Stimulated activated CD4-positive, alpha-beta T cell treated with anti-CD3 and anti-CD28 coated beads, Interleukin-4, amount 100 ng/mL, for 48 hours (primary cell): ENCODE data around the gene TTC28.
"Not testable (repeated sequence)": the region's sequence is repeated elsewhere in the genome, so short reads cannot be mapped to it uniquely, and the experiment has no call there.

ENCODE experiments used
- DNase-seq, 2 donors: peaks; one replicate each; pipeline ENCODE4 v3.0.0-alpha.2; 2020; ENCODE audit warnings: low read depth in 2 of 2

The TTC28 gene

DNA sequence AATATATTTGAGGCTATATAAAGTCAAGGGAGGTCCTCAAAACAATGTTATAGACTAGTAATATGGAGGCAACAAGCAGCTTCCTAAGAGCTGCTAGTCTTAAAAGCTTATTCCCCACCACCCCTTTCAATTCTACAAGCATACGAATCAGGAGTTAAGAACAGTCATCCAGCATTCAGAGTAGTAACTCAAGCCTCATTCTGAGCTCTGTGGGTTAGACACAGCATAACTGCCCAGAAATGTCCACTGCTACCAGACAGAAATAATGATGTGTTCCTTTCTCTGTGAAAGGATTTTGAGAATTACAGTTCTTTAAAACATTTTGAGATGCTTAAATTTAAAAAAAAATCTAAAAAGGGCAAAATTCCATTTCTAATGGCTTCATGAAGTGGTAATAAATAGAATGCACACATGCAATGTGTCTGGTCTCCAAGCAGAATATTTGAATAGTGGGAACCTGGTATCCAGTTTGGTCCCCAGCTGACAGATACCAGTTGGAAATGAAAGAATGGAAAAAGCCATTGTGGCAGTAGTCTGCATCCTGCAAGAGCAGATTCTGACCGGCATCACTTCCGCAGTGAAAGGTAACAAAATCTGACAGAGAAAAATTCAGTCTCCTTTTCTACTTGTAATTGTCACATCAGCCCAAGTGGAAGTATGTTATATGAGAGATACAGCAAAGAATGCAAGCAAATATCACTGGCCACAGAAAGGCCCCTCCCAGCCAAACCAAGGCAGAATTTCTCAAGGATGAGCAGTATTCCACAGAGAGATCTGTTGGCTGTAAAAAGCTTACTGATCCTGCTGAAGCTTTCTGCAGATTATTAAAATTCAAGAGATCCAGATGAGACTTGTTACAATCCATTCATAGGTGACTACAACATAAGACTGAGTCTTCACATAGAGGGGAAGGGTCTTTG lies 449.8 kb downstream of the TTC28 start:
- no peak for DNase-seq

GRCh38 chr22:28223826-28224225 lies 455.8 kb downstream of the TTC28 start:
- DNase-seq = no peak

GRCh38 chr22:28222976-28223745 lies 456.5 kb downstream of the TTC28 start:
- DNase-seq = no peak

GRCh38 chr22:28222571-28222970 lies 457.1 kb downstream of the TTC28 start:
- DNase-seq = no peak

- no peak for DNase-seq
These were observed 457.6 kb downstream of the TTC28 start for GRCh38 chr22:28222052-28222451.

GRCh38 chr22:28220626-28221363 lies 458.8 kb downstream of the TTC28 start:
- no peak for DNase-seq

DNA sequence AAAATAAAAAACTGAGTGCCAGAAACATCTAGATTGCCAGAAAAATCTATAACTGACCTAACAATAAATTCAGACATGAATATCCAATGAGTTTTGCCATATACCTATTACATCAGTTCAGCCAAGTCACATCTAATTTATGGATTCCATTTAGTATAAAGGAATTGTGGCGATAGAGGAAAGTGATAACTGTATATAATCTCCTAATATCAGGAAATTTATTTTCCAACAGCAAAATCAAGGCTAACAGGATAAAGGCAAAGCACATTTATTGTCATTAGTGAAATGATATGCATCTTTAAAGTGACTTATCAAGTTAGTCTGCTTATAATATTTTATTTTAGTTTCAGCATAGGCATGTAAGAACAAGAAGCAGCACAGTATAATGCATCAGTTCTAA lies 462.4 kb downstream of the TTC28 start:
- DNase-seq = no peak

GRCh38 chr22:28214750-28215149 lies 464.9 kb downstream of the TTC28 start:
- not testable (repeated sequence) for DNase-seq

DNA sequence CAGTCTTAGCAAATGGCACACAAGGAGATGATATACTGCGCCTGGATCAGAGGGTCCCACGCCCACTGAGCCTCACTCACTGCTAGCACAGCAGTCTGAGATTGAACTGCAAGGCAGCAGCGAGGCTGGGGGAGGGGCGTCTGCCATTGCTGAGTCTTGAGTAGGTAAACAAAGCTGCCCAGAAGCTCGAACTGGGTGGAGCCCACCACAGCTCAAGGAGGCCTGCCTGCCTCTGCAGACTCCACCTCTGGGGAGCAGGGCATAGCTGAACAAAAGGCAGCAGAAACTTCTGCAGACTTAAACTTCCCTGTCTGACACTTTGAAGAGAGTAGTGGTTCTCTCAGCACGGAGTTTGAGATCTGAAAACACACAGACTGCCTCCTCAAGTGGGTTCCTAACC lies 470.2 kb downstream of the TTC28 start:
- not testable (repeated sequence) for DNase-seq

GRCh38 chr22:28208787-28209186 lies 470.9 kb downstream of the TTC28 start:
- DNase-seq = no peak

DNA sequence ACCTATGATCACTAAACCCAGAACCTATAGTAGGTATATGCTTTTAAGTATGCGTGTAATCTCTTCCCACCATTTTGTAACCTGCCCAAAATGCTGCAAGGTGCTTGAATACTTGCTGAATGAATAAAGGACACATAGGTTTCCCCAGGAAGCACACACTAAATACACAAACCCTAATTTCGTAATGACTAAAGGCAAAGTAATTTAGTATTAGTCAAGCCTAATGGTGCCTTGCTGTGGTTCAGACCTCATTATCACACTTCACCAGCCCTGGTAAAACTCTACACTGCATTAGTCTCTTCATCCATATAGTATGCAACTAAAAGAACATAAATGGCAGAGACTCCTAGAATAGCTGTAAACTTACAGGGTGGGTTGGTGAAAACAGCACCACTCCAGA lies 471.6 kb downstream of the TTC28 start:
- no peak for DNase-seq

- DNase-seq = no peak
These were observed 472.2 kb downstream of the TTC28 start for GRCh38 chr22:28207281-28208030.

- no peak for DNase-seq
These were observed 473.7 kb downstream of the TTC28 start for GRCh38 chr22:28205926-28206325.

DNA sequence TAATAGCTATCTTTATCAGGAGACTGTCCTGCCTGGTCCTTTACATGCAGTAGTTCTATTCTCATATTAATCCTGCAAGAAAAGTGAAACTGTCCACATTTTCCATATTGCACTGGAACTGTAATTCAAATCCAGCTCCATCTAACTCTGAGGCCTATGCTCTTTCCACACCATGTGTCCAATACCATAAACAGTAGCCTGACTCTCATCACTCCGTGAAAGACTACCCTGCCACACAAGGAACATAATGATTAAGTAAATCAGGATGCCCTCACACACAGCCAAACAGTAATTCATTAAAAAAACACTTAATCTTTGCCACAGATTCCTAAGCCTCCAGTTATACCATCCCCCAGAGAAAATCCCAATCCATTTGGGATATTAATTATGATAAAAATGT lies 475.3 kb downstream of the TTC28 start:
- DNase-seq = no peak

- no peak for DNase-seq
These were observed 476.4 kb downstream of the TTC28 start for GRCh38 chr22:28203286-28203685.

- DNase-seq = no peak
These were observed 480.9 kb downstream of the TTC28 start for GRCh38 chr22:28198692-28199091.

DNA sequence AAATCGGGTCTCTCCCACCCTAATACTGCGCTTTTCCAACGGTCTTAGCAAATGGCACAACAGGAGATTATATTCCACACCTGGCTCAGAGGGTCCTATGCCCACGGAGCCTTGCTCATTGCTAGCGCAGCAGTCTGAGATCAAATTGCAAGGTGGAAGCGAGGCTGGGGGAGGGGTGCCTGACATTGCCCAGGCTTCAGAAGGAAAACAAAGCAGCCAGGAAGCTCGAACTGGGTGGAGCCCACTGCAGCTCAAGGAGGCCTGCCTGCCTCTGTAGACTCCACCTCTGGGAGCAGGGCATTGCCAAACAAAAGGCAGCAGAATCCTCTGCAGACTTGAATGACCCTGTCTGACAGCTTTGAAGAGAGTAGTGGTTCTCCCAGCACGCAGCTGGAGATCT lies 488.1 kb downstream of the TTC28 start:
- not testable (repeated sequence) for DNase-seq

GRCh38 chr22:28188178-28188879 lies 491.3 kb downstream of the TTC28 start:
- DNase-seq = no peak

DNA sequence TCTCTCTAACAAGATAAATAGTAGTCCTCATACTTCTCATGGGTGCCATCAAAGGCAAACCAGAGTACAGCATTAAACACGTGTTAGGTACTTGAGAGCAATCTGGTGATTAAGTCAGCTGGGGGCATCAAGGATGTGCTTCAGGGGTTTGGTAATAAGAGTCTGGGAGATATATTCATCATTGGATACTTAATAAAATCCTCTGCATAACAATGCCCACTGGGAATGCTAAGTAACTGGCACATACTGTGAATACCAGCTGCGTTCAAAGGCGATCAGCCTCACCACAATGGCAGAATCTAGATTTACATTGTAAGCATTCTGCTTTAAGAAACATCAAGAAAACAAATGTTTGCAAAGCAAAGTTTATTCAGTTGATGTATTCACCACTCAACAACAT lies 492.0 kb downstream of the TTC28 start:
- no peak for DNase-seq

GRCh38 chr22:28186641-28187040 lies 493.0 kb downstream of the TTC28 start:
- no peak for DNase-seq

- DNase-seq = no peak
These were observed 494.5 kb downstream of the TTC28 start for GRCh38 chr22:28185130-28185529.
